Measurements from ENCODE around the gene ZSCAN1.

ZSCAN1 gene

DNA sequence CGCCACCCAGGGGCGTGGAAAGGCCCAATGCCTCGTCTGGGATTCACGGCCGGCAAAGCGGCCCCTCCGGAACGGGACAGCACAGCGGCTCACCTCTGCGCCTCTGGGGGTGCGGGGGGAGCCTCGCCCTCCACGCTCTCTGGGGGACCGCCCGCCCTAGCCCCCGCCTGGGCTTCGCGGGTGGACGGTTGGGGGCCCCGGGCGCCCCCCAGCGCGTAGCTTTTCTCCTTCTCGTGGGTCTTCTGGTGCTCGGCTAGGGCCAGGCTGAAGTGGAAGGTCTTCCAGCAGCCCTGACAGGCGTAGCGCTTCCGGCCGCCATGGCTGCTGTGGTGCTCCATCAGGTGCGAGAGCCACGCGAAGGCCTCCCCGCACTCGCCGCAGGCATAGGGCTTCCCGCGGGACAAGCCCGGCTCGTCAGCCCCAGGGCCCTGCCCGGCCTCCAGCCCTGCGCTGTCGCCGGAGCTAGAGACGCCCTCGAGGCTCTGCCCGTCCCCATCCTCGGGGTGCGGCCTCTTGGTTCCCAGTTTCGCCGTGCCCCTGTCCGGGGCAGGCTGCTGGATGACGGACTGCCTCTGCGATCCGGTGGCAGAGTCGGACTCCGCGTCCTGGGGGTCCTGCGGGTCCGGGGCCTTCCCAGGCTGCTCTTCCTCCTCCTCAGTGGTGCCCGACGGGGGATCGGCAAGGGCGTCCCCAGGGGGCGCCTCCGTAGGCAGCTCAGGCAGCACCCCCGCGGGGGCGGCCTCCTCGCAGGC is 50.9 kb downstream of the ZSCAN1 start:
- DNase-seq = no peak

DNA sequence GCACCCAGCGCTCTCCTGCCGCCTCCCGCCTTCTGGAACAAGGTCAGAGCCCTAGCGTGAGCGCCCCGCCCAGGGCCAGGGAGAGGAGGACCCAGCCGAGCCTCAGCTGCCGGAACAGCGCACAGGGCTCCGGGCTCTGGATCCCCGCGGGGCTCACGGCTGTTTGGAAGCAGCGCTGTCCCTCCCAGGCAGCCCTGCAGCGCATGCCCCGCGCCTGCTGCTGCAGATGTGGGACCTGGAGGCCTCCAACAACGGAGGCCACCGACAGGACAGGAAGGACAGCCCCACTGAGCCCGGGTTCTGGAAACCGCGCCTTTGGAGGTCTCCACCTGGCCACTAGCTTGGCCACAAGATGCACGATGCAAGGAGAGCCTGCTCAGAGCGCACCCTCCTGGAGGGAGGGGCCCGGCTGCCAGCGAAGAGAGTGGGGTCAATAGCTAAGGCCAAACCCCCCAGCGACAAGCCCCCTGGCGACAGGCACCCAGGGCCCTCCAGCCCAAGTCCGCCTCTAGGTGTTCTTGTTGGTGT is 51.6 kb downstream of the ZSCAN1 start:
- no peak for DNase-seq

DNA sequence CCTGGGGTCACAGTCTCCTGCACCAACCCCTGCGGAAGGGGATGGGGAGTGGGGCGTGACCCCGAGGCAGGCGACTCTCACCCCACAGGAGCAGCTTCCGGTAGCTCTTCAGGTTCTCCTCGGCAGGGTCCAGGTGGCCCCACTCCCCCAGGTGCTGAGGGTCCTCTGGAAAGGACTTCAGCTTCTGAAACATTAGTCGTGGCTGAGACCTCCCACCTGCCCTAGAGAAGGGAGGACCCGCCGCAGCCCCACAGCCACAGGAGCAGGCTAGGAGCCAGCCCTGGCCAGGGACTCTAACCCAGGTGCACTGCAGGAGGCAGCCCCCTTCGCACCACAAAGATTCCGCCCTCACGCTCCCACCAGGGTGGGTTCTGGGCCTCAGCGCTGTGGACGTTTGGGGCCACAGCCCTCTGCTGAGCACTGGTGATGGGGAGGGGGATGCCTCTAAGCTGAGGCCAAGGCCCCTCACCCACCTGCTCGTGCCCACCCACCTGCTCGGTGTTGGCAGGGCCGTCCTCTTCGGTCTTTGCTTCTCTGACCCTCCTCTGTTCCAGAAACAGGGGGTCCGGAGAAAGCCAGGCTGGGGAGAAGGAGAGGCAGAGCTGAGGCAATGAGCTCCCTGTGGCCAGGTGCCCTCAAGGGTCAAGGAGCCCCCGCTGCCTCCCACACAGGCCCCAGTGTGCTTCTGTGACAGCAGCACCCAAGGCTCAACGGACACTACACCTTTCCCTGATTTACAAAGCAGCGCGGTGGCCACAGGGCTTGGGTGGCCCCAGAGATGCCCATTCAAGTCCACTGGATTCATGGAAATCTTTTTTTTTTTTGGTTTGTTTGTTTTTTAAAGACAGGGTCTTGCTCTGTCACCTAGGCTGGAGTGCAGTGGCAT is 53.2 kb downstream of the ZSCAN1 start:
- no peak for DNase-seq

DNA sequence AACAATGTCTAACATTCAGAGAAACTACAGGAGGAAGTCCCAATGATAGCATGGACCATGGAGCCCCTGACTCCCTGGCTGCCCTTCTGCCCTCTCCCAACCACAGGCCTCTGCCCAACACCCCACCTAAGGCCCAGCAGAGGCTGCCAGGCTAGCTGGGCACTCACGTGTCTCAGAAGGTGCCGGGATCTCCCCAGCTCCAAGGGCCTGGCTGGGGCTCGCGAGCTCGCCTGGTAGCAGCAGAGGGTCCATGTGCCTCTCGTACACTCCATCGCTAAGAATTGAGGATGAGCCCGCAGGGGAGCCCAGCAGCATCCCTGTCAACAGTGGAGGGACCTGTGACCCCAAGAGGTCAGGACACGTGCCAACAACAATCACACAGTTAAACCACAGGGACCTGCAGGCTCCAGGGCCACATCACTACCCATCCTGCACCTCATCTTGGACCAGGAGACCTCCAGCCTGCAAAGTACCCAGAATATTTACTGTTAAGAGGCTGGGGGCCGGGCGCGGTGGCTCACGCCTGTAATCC is 54.8 kb downstream of the ZSCAN1 start:
- no peak for DNase-seq

DNA sequence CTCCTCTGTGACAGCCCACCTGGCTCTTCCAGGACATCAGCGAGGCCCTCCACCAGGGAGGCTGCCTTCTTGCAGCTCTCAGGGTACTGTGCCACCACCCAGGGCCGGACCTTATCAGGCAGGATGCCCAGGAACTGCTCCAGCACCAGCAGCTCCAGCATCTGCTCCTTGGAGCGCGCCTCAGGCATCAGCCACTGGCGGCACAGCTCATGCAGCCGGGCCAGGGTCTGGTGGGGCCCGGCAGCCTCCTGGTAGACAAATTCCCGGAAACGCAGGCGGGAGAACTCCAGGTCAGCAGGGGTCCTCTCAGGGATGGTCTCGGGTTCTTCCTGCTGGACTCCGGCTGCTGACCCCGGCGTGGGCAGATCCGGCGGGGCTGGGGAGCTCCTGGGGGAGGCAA is 56.0 kb downstream of the ZSCAN1 start:
- DNase-seq = no peak

DNA sequence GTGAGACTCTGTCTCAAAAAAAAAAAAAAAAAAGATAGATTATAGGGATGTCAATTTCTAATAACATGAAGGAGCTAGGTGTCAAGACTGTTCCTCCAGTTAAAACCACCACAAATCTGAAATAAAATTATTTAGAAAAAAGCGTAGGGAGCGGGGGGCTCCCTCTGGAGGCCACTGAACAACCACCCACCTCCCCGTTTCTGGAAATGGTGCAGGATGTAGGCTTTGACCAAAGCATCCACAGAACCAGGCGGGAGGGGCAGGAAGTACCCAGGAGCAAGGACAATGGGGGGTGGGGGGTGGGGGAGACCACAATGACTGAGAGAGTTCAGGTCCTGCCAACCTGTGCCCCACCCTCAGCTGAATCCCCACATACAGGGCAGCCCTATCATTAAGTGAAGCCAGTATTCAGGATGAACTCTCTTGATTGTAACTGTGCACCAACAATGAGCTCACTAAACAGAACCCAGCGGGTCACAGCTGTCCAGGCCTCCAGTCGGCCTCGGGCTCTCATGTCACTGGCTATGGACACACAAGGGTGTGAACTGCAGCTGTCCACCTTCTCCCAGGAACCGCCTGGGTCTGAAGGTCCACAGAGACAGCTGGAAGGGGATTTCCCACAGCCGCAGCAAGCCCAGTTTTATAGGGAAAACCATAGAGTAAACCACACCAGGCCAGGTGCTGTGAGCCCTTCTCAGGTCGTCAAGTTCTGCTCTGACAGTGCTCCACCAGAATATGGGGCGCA is 57.6 kb downstream of the ZSCAN1 start:
- DNase-seq = no peak

DNA sequence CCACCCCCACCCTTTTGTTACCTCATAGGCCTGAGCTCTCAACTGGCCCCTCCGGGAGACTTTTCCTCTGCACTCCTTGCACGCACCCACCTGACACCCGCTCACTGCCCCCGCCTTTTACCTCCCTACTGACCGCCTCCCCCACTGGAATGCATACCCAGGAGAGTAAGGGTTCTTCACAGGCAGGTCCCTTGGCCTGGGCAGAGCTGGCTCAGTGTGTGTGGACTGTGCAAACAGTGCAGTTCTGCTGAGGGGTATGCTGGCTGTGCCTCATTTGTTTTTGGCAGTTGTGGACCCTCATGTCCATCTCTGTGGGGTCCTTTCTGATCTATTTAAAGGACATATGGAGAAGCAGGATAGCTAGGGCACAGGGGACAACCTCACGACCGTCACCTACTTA is 59.2 kb downstream of the ZSCAN1 start:
- no peak for DNase-seq

DNA sequence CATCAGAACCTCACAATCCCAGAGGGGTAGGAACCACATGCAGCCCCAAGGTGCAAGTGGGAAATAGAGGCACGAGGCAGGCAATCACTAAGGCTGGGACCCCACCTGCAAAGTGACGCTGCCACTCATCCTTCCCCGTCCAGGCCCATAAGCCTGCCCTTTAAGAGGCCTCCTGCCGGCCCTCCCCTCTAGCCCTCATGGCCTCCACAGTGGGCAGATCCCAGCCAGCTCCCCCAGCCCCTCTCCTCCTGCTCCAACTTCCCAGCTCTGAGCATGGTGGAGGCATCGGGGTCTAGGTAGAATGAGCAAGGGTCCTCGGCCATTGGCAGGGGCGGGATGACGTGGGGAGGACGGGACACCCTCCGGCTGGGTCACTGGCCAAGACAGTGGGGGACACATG is 61.5 kb downstream of the ZSCAN1 start:
- no peak for DNase-seq

DNA sequence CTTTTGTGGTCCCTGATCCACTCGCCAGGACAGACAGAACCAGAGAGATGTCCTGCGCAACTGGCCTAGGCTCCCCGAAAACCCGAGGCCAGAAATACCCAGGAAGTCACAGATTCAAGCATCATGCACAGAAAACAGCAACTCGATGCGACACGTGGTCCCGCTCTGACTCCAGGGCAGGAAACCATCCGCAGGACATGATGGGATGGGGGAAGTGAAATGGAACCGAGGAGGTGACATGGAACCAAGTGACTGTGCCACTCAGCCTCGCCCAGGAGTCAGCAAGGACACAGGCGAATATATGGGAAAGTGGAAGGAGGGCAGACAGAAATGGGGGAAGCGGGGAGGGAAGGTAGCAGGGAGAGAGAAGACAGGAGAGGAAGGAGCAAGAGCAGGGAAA is 63.1 kb downstream of the ZSCAN1 start:
- DNase-seq = no peak

DNA sequence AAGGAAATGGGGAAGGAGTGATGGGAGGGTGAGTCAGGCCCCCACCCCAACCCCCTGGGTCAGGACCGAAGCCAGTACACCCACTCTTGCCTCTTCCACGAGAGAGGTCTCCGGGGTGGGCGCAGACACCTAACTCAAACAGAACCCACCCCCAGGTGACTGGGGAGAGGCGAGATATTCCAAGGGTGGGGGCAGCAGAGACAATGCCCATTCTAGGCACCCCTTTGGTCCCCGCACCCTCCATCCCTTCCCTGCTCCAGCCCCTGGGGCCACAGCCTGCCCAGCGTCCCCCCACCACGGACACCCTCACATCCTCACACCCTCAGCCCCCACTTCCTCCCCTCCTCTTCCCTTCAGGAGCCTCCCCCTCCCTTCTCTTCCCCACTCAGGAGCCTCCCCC is 63.5 kb downstream of the ZSCAN1 start:
- DNase-seq = no peak

DNA sequence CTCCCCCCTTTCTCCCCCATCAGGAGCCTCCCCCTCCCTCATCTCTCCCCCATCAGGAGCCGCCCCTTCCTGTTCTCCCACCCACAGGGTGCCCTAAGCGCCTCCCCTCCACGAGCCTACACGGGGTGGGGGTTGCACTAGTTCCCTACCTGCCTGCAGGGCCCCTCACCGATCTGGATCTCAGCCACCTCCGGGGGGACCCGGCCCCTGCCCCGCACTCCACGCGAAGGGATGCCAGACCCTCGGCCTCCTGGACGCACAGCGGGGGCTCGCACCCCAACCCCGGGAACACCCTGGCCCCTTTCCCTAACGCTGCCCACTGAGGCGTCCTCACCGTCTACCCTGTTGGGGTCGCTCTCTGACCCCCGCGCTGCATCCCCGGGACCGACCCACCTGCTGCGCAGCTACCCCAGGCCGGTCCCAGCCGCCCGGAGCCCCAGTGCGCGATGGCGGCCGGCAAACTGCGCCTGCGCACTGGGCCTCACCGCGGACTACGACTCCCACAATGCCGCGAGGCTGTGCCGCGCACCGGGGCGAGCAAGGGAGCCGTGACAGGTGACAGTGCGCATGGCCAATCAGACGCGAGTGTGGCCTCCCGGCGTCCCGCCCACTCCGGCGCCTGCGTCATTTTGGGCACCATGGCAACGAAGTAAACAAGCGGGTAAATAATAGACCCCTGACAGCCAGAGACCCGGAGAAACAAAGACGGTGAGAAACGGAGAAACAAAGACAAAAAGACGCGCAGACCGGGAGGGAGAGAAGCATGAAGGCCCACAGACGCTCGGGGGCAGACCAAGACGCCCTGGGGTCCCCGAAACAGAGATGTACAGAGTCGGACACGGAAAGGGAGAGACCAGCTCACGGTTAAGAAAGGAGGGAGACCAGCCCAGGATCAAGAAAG is 64.2 kb downstream of the ZSCAN1 start, which contains the start of gene ZSCAN18:
Gene ZSCAN18 (minus strand): TSS at position 451 of the 901 bp plus-strand sequence. CDS start 7,964 bp downstream, outside the sequence.
- DNase-seq = peak; percentile 97 to 100

DNA sequence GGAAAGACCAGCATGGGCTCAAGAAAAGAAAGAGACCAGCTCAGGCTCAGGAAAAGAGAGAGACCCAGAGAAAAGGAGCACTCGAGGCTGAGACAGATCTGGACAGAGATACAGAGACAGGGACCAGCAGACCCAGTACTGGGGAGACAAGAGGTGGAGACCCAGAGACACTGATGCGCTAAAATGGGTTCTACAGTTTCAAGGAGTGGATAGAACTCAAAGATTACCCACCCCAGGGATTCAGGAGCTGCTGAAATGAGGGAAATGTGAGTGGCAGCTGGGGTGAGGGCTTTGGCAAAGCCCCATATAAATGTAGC is 64.8 kb downstream of the ZSCAN1 start:
- no peak for DNase-seq

All from NCI-H1930 (cell line).